Anterior cingulate cortex (tissue), 58 donors: ENCODE measurements around the gene ACIN1.

ENCODE experiments used
- DNase-seq, 58 donors: peaks; one replicate each; lab custom pipeline; 2025; lab: John Stamatoyannopoulos, UW

ACIN1 gene

DNA sequence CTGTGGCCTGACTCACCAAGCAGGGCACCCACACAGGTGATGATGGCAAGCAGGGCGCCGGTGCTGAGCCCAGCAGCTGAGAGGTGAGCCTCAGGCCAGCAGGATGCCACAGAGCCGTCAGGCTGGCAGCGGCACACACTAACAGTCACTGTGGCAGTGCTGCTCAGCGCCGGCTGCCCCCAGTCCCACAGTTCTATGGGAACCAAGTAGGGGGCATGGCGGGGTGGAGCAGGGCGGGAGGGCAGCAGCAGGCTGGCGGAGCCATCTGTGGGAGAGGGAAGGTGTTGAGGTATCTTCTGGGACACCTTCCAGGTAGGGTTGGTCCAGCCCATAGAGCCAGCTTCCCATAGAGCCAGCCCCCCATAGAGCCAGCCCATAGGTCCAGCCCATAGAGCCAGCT lies 45.9 kb downstream of the ACIN1 start:
- DNase-seq = no peak

DNA sequence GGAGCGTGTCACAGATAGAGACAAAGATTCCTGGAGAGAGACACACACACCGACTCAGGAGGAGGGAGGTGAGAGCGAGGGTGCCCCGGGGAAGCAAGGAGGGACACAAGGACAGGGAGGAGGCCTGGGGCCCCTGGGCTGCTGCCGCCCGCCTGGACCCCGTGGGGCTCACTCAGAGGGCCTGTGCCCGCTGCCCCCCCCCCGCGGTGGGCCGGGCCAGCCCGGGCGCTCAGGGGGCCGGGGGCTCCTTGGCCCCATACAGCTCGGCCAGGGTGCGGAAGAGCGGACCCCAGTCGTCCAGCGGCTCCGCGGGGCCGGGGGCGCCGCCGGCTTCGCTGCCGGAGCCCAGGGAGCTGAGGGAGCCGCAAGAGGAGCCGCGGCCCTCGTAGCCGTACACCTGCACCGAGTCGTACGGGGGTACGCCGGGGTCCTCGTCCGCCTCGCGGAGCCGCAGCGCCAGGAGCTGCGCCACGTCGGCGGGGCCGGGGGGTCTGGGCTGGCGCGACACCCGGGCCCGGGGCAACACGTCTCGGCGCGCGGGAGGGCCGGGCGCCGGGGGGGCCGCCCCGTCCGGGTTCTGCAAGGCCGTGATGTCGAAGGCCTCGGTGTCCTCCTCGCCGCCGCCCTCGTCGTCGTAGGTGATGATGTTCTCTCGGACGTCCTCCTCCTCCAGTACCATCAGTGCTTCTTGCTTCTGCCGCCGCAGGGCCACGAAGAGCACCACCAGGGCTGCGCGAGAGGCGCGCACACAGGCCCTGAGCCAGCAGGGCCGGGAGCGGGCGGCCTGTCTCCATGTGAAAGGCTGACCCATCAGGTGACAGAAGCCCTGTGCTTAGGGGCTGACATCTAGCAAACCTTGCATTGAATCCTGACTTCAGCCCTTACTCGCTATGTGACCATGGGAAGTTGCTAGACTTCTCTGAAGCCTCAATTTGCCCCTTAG lies 46.9 kb downstream of the ACIN1 start:
- DNase-seq = no peak

DNA sequence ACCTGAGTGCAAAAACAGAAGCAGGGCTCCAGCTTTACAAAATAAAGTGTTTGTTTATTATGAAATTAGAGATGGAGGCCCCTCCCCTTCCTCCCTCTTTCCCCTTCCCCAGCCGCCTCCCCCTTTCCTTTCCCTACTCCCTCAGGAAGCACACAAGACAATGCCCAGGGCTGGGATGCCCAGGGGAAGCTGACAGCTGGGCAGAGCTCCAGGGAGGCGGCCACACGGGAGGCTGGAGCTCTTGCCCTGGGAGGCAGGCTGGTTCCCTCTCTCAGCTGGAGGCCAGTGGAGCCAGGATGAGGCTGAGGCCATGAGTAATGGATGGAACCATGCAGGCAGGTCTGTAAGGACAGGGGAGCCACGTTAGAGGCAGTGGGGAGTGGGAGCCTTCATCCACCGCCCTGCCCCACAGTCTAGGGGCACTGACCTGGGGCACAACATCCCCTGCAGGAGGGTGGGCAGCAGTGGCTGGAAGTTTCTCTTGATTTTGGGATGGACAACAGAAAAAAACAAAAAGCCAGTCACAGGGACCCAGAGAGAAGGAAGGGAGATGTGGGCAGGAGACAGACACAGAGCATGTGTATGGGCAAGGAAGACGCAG lies 47.8 kb downstream of the ACIN1 start:
- DNase-seq = no peak

- no peak for DNase-seq
Measured at GRCh38 chr14:23045419-23046357, 49.2 kb downstream of the ACIN1 start.

DNA sequence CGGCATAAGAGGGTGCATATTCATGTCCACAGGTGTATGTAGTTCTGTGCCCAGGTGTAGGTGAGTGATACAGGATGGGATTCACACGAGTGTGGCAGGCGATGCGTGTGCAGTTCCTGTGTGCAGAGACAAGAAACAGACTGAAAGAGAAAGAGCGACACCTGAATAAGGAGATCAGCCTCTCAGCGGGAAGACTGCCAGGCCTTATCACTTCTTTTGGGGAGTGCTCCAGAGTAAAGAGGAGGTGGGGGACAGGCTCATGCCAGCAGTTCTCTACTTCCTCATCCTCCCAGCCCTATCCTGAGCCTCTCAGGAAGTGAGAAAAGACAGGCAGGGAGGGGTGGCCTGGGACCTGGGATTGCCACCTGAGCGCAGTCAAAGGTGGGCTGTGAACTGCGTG lies 50.1 kb downstream of the ACIN1 start:
- no peak for DNase-seq

GRCh38 chr14:23043754-23044153 lies 51.2 kb downstream of the ACIN1 start:
- DNase-seq = no peak

- no peak for DNase-seq
Measured at GRCh38 chr14:23043145-23043544, 51.8 kb downstream of the ACIN1 start.

GRCh38 chr14:23042162-23042965 lies 52.6 kb downstream of the ACIN1 start, which contains the start of gene PSMB11:
Gene PSMB11, plus strand, starts transcription at chr14:23042212. Its CDS starts 14 bp downstream, at chr14:23042226.
- DNase-seq = no peak

GRCh38 chr14:23041729-23042128 lies 53.2 kb downstream of the ACIN1 start:
- no peak for DNase-seq

GRCh38 chr14:23040100-23040499 lies 54.8 kb downstream of the ACIN1 start:
- DNase-seq = no peak

GRCh38 chr14:23035303-23036144 lies 59.4 kb downstream of the ACIN1 start:
- no peak for DNase-seq

DNA sequence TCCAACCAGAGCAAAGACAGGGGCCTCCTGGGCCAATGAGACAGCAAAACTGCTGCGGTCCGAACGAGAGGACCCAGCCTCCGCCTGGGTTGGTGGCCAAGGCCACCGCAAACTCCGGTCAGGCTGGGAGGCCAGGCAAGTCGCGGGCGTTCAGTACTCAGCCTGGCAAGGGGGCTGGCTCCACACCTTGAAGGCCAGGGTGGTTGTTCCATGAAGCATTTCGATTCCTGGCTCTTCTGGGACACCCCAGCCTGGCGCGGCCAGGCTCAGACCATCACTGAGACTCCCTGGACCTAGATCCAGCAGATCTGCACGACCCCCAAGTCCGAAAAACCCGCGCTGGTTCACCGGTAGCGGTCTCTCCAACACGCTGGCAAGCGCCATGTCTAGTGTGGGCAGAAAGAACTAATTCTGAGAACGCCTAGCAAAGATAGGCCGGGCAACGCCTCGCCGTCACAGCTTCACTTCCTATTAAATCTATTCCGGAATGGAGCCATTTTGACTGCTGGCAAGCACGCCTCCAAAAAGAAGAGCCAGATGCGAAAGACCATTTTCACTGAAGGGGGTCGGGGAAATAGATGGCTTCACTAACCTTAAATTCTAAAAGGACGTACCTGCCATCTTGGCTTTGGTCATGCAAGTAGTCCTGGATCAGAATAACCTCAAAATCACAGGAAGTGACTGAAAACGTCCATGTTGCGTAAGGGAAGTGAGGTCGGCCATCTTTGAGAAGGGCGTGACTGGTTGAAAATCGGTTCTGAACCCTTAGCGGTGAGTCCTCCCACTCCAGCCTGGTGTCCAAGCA lies 60.2 kb downstream of the ACIN1 start, which contains the start of gene PSMB5:
PSMB5 (minus strand) TSS at position 403 of the 805 bp plus-strand sequence; CDS start at position 384, 19 bp downstream.
- no peak for DNase-seq

DNA sequence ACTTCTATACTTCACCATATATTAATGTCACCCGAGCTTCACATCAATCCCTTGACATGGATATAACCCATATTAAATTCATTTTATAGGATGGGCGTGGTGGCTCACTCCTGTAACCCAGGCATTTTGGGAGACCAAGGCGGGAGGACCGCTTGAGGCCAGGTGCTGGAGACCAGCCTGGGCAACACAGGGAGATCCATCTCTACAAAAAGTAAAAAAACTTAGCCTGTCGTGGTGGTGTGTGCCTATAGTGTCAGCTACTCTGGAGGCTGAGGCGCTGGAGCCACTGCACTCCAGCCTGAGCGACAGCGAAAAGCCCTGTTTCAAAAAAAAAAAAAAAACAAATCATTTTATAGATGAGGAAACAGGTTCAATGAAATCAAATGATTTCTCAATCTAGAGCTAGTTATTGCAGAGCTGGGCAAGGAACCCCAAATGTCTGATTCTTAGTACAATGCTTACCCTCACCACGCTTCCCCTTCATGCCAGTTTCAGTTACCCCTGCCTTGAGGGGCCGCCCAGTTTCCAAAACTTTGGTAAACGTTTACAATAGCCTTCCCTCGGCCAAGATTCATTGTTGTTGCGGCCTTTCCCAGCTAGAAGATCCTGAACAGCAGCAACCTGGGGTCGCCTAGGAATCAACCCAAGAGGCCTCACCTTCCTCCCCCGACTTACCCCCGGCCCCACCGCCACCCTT lies 61.0 kb downstream of the ACIN1 start:
- no peak for DNase-seq

DNA sequence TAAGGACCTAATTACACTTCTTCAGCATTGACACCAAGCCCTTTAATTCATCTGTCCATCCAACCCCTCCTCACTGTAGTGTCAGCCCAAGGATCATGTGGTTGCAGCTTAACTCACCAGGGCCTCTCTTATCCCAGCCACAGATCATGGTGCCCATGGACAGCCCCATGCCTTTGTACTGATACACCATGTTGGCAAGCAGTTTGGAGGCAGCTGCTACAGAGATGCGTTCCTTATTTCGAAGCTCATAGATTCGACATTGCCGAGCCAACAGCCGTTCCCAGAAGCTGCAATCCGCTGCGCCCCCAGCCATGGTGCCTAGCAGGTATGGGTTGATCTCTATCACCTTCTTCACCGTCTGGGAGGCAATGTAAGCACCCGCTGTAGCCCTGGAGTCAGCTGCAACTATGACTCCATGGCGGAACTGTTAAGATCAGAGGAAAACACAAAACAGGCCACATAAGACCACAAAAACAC lies 61.6 kb downstream of the ACIN1 start:
- DNase-seq = no peak

GRCh38 chr14:23030936-23031335 lies 64.0 kb downstream of the ACIN1 start:
- DNase-seq = no peak

DNA sequence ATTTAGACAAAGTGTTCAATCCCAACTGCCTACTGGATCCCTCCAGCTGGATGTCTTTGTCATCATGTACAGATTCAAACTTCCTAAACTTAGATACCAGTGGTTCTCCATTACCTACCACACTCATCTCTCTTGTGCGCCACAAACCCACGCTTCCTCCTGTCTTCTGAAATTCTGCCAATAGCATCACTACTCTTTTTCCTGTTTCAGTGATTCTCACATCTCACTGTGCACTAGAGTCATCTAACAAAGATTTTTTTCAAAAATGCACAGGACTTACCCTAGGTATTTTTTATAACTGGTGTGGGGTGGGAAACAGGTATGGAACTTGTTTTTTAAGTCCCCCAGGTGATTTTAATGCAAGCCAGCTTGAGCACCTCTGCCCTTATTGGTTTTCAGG lies 66.1 kb downstream of the ACIN1 start:
- DNase-seq = no peak

- DNase-seq = peak in 1 of 58 donors; percentile 3
Measured at GRCh38 chr14:23025151-23025814, 69.7 kb downstream of the ACIN1 start.
